Vagina (tissue), 2 donors: ENCODE results near the gene TNFRSF25.
"Not testable (repeated sequence)": the region's sequence is repeated elsewhere in the genome, so short reads cannot be mapped to it uniquely, and the experiment has no call there.

Source experiments
- CTCF ChIP-seq, 3 experiments: fragments of 450-650 bp in 2 of 3; fragments of 200-600 bp in 1 of 3; sonication (generic) in 1 of 3; IDR thresholded peaks; one replicate each; pipeline ENCODE4 v1.5.1; 2017 to 2019; ENCODE audit warnings: antibody characterized with exemption in 3 of 3, mild to moderate bottlenecking in 2 of 3, moderate library complexity in 2 of 3
- POLR2AphosphoS5 ChIP-seq, 2 donors: sonication (generic); formaldehyde crosslinking; IDR thresholded peaks; one replicate each; pipeline ENCODE4 v1.9.0; 2017; ENCODE audit warnings: antibody characterized with exemption in 2 of 2, mild to moderate bottlenecking in 2 of 2, low read depth in 1 of 2; ENCODE audit not compliant: insufficient read depth in 1 of 2

- TF ChIP-seq POLR2AphosphoS5 (IDR thresholded peaks at IDR 0.05; ENCODE audit: insufficient read depth in 1 of 2, low read depth in 1 of 2); CTCF (IDR thresholded peaks at IDR 0.05): not testable (repeated sequence)
These were observed 29.7 kb downstream of the TNFRSF25 start for GRCh38 chr1:6436277-6436676.
